NOMO-1 treated with dmso at 0.1 percent for 144 hours (cell line): ENCODE results near the gene SYNDIG1.

Source experiments
- DNase-seq: peaks from one replicate; lab custom pipeline; 2025; ENCODE audit not compliant: unreplicated experiment; lab: John Stamatoyannopoulos, UW

Gene SYNDIG1

DNA sequence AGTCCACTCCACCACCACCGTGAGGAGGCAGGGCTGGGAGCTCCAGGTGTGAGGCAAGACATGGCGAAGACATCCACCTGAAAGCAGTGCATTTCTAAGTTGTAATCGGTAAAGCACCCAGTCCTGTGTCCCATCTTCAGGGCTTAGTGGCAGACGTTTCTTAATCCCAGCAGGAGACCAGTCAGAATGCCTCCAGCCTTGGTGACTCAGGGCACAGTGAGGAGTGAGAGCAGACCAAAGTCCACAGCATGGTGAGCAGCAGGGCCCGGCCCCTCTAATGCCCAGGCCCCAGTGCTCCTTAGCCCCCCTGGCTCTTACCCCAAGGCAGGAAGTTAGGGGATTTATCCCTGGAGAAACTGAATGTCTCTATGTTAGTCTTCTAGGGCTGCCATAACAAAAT, 183.9 kb downstream of the SYNDIG1 start:
- DNase-seq, result no peak

- DNase-seq, result no peak
These were observed 185.0 kb downstream of the SYNDIG1 start for GRCh38 chr20:24654425-24654824.

- DNase-seq, result no peak
These were observed 187.0 kb downstream of the SYNDIG1 start for GRCh38 chr20:24656391-24656790.

DNA sequence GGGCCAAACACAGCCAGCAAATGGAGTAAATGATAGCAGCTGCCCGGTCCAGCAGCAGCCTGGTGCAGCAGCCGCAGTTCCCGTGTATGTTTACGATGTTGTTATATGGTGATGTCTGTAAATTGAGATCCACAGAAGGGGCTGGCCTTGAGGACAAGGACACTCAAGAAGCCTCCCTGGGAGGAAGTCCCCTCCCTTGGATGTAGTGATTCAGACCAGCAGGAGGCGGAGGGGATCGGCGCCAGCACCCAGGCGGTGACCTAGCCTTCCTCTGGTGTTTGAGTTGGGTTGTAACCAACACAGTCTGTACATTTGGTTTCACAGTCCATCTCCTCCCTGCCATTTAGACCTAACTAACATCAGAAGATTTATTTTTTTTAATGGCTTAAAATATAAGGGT, 187.8 kb downstream of the SYNDIG1 start:
- DNase-seq, result no peak

DNA sequence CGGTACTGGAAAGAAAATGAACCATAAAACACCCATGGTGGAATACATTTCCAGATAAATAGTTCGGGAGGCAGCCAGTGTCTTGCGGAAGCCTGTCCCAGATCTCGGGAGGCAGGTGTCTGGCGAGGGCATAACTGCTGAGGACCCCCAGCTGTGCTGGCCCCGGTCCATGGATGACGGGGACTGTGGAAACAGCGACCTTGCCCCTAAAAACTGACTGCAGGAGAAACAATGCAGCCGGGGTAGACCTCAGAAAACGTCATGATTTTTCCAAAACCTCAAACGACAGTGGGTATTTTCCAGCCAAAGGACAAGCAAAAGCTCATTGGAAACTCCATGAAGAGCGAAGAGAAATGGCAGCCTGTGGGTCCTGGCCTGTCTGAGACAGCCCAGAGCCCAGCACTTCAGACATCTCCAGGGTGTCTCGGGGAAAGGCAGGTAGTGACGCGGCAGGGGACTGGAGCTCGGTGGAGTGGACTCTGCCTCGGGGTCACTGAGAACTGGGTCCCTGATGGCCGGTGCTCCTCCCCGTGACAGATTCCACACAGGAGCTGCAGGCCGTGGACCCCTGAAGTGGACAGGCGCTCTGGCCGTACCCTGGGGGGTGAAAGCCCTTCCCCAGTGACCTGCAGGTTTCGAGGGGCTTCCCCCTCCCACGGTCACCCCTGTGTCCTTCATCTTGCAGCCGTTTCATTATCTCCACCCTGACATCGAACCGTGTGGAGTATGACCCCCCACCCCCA, 188.6 kb downstream of the SYNDIG1 start:
- DNase-seq, result no peak

DNA sequence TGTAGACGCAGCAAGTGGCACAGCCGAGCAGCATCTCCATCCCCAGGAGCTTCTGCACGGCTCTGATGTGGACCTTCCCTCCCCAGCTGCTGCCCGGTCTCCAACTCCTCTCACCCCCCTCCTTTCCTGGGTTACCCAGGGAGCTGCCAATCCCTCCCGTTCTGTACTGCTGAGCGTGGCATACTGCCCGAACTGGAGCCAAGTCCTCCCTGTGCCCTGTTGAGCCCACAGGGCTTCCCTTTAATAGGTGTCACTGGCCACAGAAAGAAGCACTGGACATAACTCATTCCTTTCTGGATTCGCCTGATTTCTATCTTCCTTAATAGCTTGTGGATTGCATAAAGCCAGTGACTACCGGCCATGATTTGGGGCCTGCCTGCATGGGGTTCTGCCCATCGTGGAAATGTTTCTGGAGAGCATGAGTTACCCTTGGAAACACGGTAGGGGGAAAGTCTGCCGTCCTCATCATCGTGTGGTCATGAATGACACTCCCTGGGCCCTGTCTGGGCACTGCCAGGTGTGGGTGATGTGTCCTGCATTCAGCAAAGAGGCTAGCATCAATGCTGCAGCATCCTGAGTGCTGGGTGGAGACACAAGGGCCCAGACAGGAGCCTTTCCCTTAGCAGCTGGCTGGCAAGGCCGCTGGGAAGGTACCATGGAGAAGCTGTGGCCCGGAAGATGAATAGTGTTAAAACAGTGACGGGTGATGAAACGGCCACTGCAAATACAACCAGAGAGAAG, 189.7 kb downstream of the SYNDIG1 start:
- DNase-seq, result no peak

DNA sequence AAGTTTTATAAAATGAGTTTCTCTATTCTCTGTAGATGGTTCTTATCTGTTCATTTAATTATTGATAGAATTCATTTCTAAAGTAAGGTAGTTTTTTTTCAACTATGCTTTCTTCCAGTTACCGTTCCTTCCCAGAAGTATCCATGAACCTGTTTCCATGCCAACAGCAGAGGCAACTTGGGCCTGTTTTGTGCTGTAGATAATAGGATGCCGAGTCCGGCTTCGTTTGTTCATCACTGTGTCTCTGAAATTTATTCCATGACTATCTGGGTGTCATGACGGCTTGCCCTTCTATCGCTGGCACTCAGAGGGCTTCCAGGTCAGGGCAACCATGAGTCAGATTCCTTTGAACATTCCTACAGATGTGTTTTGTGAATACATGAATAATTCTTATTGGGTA, 190.4 kb downstream of the SYNDIG1 start:
- no peak for DNase-seq

DNA sequence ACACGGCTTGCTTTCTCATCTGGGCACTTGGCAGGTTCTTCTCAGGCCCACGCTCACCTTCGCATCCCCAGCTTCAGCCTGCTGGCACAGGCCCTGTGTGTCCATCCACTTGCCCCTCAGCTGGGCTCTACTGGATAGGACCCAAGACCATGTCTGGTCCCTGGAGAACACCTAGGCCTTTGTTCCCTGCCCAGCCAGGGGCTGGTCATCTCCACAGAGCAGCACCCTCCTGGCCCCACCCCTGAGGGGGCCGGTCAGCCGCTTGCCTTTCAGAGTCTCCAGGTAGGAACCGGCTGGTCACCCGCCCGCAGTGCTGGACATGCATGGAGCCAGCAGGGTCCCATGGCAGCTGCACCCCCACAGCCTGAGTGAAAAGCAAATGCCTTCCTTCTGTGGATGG, 191.2 kb downstream of the SYNDIG1 start:
- DNase-seq, result no peak

DNA sequence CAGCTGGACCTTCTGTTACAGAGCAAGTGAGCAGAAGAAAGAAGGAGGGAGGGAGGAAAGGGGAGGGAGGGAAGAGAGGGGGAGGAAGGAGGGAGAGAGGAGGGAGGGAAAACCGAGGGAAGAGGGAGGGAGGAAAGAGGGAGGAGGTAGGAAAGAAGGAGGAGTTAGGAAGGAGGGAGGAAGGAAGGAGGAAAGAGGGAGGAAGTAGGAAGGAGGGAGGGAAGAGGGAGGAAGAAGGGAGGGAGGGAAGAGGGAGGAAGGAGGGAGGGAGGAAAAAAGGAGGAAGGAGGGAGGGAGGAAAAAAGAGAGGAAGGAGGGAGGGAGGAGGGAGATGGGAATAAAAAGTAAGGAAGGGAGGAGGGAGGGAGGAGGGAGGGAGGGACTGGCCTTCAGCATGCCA, 191.8 kb downstream of the SYNDIG1 start:
- no peak for DNase-seq

DNA sequence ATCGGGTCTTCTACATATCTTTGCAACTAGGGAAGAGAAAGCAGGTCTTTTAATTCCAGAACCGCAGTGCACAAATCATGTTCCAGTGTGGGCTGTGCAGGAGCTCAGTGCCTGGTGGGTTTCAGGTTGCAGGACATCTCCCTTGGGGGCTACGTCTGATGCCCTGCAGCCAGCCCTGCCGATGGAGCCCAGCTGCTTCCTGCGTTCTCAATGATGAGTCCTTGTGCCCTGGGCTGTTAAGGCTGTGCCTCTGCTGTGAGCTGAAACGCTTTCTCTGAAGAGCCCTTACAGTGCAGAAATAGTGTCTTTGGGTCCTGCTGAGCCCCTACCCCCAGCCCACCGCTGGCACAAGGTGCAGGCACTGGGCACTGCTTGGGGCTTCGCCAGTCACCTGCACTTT, 192.9 kb downstream of the SYNDIG1 start:
- DNase-seq, result no peak

GRCh38 chr20:24662752-24663365, 193.4 kb downstream of the SYNDIG1 start:
- DNase-seq, result no peak

DNA sequence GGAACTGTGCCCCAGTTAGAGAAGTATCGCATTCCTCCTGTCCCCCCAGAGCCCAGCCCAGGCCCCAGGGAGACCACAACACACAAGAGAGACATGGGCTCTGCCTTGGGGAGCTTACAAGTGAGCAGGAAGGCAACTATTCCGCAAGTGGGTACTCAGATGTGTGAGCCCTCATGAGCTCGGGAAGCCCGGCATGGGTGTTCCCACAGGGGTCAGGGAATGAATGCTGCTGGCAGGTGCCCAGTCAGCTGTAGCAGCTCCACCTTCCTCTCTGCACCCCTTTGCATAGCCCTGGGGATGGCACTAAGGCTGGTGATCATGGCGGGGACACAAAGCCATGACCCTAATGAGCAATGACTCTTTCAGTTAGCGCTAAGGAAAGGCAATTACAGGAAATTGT, 194.1 kb downstream of the SYNDIG1 start:
- no peak for DNase-seq

DNA sequence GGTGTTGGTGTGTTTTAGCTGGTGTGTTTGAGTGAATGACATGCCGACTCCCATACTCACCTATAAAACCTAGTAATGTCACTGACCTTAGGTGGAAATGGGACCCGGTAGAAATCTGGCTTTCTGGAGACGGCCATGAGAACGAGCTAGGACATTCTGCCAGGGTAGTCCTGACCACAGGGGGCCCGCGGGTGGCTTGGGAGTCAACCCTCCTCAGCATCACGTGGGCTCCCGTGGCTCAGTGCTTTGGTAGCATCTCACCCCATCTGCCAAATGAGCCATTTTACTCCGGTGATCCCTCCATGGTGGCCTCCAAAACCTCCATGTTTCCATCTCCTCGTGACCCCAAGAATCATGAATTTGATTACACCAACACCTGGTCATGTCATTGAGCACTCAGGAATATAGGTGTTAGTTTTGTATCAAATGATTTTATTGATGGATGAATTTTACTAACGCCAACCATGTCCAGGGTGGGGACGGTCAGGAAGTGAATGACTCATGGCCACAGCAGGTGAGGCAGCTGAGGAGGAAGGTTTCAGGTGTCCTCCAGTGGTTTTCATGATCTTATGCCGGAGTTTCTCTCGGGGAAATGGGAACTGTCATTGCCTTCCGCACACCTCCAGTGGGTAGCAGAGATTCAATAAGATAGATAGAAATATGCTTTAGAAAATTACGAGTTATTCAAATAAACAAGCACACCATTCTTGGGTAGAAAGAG, 195.0 kb downstream of the SYNDIG1 start:
- DNase-seq, result no peak

DNA sequence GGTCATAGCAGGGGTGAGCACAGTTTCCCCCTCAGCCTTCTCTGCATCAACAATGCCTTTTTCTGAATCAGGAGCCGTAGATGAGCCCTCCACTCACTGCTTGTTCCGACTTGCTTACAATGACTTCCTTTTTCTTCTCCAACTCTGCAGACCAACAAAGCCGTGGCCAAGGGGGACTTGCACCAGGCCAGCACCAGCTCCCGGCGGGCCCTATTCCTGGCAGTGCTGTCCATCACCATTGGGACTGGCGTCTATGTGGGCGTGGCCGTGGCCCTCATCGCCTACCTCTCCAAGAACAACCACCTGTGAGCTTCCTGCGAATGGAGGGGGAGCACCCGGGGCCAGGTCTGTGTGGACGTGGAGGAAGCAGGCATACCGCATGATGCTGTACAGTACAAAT, 195.8 kb downstream of the SYNDIG1 start:
- DNase-seq, result no peak

GRCh38 chr20:24665741-24666191, 196.3 kb downstream of the SYNDIG1 start:
- no peak for DNase-seq

DNA sequence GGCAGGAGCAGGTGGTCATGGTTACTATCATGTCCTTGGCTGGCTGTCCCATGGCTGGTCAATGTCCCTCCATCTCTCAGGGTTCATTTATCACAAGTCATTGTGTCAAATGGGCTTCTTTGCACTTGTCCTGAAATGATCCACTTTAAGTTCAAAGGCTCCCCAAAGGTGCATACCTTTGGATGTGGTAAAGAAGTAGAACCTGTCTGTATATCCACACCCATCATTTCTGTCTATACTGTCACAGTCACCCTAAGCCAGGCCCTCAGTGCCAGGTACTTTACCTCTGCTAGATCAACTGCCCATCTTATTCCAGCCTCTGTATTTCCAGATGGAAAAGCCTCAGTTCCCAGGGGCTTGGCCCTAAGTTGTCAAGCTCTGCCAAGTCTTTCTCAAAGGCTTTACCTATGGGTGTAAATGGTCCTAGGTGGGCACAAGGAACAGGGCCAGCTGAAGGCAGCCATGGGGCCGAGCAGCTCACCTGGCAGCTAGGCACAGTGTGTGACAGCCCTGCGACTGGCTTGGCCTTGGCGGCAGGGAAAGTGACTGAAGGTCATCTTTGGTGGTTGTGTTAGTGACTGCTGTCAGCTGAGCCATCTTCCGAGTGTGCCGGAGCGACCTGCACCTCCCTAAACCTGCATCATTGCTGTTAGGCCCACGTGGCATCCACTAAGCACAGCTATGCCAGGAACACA, 198.4 kb downstream of the SYNDIG1 start:
- DNase-seq, result no peak

DNA sequence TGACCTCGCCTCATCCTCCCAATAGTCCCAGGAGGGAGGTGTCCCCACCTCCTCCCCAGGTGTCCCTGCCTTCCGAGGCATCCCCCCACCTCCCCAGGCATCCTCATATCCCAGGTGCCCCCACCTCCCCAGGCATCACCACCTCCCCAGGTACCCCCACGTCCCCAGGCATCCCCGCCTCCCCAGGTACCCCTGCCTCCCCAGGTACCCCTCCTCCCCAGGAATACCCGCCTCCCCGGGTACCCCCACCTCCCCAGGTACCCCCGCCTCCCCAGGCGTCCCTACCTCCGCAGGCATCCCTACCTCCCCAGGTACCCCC, 198.9 kb downstream of the SYNDIG1 start:
- no peak for DNase-seq

- no peak for DNase-seq
These were observed 199.4 kb downstream of the SYNDIG1 start for GRCh38 chr20:24668791-24669190.

DNA sequence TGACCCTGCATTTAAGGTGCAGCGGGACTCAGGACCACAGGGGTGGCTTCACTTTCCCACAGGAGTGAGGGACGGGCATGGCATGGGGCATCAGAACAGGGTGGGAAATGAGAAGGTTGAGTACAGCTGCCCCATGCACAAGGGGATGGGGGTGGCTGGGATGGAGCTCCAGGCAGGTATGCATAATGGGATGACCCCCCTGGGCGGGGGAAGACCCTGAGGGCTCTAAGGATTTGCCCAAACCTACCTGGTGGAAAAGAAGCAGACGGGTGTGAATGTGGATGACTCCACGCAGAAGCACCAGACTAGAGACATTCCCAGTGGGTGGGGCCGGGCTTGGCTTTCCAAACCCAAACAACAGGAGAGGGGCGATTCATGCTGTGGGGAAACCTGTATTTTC, 200.3 kb downstream of the SYNDIG1 start:
- no peak for DNase-seq

GRCh38 chr20:24670341-24670872, 201.0 kb downstream of the SYNDIG1 start:
- DNase-seq, result no peak

- DNase-seq, result no peak
These were observed 201.6 kb downstream of the SYNDIG1 start for GRCh38 chr20:24670981-24671380.
